Measurements from ENCODE around the gene TM4SF1. TPM values are rescaled to one million over a fixed set of nuclear protein-coding genes. Genes with fewer than 3 reads are reported as not detected.

TM4SF1 gene
- total RNA-seq, 1 donor from 2014 or later: 39.2 TPM

DNA sequence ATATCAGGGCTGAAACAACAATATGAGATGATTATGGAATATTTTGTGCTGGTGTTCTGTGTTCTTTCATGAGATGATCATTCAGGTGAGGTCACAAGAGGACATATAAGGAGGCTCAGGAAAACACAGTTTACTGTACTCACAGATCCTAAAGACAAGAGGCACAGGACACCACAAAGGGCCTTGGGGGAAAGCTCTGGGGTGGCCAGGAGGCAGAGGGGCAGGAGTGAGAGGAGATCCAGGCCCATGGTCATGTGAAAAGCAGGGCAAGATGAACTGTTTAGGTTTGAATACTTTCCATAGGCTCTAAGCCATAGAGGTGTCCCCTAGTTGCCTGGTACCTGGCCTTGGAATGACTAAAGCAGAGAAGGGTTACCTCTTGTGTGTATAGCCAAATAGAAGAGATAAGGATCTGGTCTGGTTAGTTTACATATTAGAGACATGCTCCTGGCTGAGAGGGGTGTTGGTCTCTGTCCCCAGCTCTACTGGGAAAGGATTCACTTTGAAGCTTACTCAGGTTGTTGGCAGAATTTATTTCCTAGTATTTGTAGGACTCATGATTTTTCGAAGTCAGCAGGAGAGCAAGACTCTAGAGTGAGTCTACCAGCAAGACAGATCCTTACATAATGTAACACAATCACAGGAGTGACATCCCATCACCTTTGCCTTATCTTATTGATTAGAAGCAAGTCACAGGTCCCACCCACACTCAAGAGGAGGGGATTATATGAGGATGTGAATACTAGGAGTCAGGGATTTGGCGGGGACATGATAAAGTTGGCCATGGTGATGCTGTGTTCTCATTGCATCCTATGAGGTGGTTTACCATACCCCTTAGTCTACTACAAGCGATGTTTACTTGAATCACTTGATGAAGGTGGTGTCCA is 11.3 kb upstream of the TM4SF1 start:
- peak overlapping the region; percentile 98 for H3K27ac Mint-ChIP-seq
- H3K4me1 Mint-ChIP-seq: peaks cover 40% of the 10 kb centered on the region
- peaks cover 17% of the 10 kb centered on the region for H3K9me3 Mint-ChIP-seq
- peaks cover 4% of the 10 kb centered on the region for H3K36me3 Mint-ChIP-seq
- H3K4me3 Mint-ChIP-seq: no peak overlapping the region
- DNase-seq (ENCODE audit: low spot score in 2 of 2, unreplicated experiment in 2 of 2): no peak
- TF ChIP-seq, protein P1, sequence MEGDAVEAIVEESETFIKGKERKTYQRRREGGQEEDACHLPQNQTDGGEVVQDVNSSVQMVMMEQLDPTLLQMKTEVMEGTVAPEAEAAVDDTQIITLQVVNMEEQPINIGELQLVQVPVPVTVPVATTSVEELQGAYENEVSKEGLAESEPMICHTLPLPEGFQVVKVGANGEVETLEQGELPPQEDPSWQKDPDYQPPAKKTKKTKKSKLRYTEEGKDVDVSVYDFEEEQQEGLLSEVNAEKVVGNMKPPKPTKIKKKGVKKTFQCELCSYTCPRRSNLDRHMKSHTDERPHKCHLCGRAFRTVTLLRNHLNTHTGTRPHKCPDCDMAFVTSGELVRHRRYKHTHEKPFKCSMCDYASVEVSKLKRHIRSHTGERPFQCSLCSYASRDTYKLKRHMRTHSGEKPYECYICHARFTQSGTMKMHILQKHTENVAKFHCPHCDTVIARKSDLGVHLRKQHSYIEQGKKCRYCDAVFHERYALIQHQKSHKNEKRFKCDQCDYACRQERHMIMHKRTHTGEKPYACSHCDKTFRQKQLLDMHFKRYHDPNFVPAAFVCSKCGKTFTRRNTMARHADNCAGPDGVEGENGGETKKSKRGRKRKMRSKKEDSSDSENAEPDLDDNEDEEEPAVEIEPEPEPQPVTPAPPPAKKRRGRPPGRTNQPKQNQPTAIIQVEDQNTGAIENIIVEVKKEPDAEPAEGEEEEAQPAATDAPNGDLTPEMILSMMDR (IDR thresholded peaks at IDR 0.05; ENCODE audit: unreplicated experiment): no peak
- no peaks in the 10 kb centered on the region for H3K27me3 Mint-ChIP-seq (ENCODE audit: low read depth)

DNA sequence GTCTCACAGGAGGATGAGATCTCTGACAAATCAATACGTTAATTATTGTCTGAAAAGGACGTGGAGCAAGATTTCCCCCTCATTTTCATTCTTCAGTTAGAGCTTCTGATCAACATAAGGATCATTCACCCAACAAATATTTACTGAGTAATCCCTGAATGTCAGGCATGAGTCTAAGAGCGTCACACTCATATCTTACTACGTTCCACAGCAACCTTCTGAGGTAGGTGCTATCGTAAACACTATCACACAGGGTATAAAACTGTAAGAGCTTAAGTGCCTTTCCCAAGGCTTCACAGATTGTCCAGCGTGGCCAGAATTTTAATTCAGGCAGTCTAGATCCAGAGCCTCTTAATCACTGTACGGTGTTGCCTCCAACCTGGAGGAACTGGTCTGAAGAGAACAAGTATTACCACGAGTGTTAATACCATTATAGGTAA is 10.6 kb upstream of the TM4SF1 start:
- H3K4me1 Mint-ChIP-seq: peaks cover 38% of the 10 kb centered on the region
- peaks cover 17% of the 10 kb centered on the region for H3K9me3 Mint-ChIP-seq
- peaks cover 4% of the 10 kb centered on the region for H3K36me3 Mint-ChIP-seq
- H3K27me3 Mint-ChIP-seq (ENCODE audit: low read depth): no peaks in the 10 kb centered on the region
- no peak overlapping the region for H3K4me3 Mint-ChIP-seq
- peak overlapping the region; percentile 98 for H3K27ac Mint-ChIP-seq
- no peak for DNase-seq (ENCODE audit: low spot score in 2 of 2, unreplicated experiment in 2 of 2)
- TF ChIP-seq, protein P1 (IDR thresholded peaks at IDR 0.05; ENCODE audit: unreplicated experiment): no peak

DNA sequence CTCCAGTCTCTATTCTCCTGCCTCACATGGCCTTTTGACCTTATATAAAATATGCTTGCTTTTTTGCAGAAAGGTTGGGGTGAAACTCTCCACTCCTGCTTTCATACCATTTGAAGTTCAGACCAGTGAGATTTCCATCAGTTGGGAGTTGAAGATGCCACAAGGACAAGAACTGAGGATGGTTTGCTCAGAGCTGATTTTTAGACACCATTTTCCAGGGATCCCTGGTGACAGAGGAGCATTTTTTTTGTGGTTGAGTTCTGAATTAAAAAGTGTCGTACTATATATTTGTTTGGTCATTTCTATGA is 8.8 kb upstream of the TM4SF1 start:
- TF ChIP-seq, protein P1 (IDR thresholded peaks at IDR 0.05; ENCODE audit: unreplicated experiment): no peak
- H3K4me1 Mint-ChIP-seq: peaks cover 50% of the 10 kb centered on the region
- peaks cover 23% of the 10 kb centered on the region for H3K9me3 Mint-ChIP-seq
- H3K27me3 Mint-ChIP-seq (ENCODE audit: low read depth): no peaks in the 10 kb centered on the region
- H3K4me3 Mint-ChIP-seq: no peak overlapping the region
- H3K36me3 Mint-ChIP-seq: peaks cover 10% of the 10 kb centered on the region
- DNase-seq (ENCODE audit: low spot score in 2 of 2, unreplicated experiment in 2 of 2): no peak
- H3K27ac Mint-ChIP-seq: peak overlapping the region; percentile 98

DNA sequence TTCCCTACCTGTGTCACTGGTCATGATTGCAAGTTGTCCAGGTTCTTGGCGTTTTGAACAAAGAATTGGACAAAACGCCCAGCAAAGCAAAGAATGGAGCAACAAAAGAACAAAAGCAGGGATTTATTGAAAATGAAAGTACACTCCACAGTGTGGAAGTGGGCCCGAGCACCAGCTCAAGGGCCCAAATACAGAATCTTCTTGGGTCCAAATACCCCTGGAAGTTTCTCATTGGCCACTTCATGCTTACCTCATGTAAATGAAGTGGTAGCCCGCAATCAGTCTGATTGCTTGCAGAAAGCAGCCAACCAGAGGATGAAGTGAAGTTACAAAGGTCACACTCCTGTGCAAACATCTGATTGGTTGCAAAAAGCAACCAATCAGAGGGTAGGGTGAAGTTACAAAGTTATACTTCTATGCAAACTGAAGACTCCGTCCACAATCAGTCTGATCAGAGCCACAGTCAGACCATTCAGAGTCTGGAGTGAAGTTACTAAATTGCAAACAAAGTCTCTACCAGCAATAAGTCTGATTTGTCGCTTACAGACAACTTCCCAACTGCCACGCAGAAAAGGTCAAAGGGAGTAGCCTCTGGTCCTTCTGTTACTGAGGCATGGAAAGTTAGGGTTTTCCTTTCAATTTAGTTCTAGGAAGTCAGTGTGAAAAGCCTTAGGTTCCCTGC is 8.3 kb upstream of the TM4SF1 start:
- no peak for DNase-seq (ENCODE audit: low spot score in 2 of 2, unreplicated experiment in 2 of 2)
- H3K27me3 Mint-ChIP-seq (ENCODE audit: low read depth): no peaks in the 10 kb centered on the region
- H3K4me1 Mint-ChIP-seq: peaks cover 52% of the 10 kb centered on the region
- H3K9me3 Mint-ChIP-seq: peaks cover 25% of the 10 kb centered on the region
- TF ChIP-seq, protein P1 (IDR thresholded peaks at IDR 0.05; ENCODE audit: unreplicated experiment): no peak
- H3K36me3 Mint-ChIP-seq: peaks cover 10% of the 10 kb centered on the region
- peak overlapping the region; percentile 98 for H3K27ac Mint-ChIP-seq
- H3K4me3 Mint-ChIP-seq: no peak overlapping the region

DNA sequence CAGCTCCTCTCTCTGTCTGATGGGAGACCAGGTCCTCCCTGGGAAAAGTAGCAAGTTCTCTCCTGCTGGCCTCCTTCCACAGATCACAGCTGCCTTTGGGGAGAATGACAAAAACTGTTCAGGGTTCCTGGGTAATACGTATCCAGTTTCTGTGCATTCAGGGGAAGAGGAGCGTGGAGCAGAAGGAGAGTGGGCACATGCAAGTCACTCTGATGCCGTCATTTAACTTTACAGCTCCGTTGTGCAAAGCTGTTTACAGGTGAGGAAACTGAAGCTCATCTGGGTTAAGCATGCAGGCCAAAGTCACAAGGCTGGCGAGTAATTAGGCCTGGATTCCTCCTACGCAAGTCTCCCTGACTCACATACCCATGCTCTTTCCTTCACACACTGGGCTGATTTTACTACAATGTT is 7.5 kb upstream of the TM4SF1 start:
- DNase-seq (ENCODE audit: low spot score in 2 of 2, unreplicated experiment in 2 of 2): no peak
- TF ChIP-seq, protein P1 (IDR thresholded peaks at IDR 0.05; ENCODE audit: unreplicated experiment): no peak
- peaks cover 52% of the 10 kb centered on the region for H3K4me1 Mint-ChIP-seq
- peaks cover 22% of the 10 kb centered on the region for H3K9me3 Mint-ChIP-seq
- no peaks in the 10 kb centered on the region for H3K27me3 Mint-ChIP-seq (ENCODE audit: low read depth)
- H3K36me3 Mint-ChIP-seq: peaks cover 10% of the 10 kb centered on the region
- no peak overlapping the region for H3K4me3 Mint-ChIP-seq
- H3K27ac Mint-ChIP-seq: peak overlapping the region; percentile 30

Measured in mesothelial cell of epicardium (in vitro differentiated cells).